Transverse colon (tissue), 4 donors: ENCODE measurements around the gene ADCY9.

ENCODE experiments used
- CTCF ChIP-seq, 5 experiments: fragments of 200-600 bp in 3 of 5; fragments of 450-650 bp in 2 of 5; sonication (generic) in 3 of 5; IDR thresholded peaks; 1 replicate in 2 of 5; 2 replicates in 3 of 5; pipeline ENCODE4 v1.5.1; 2016 to 2017; ENCODE audit warnings: antibody characterized with exemption in 5 of 5, inconsistent platforms in 3 of 5, mild to moderate bottlenecking in 2 of 5, moderate library complexity in 1 of 5
- EP300 ChIP-seq: sonication (generic); formaldehyde crosslinking; IDR thresholded peaks from one replicate; pipeline ENCODE4 v1.6.1; 2017; ENCODE audit warnings: antibody characterized with exemption, low read depth
- POLR2A ChIP-seq: fragments of 450-650 bp; IDR thresholded peaks from one replicate; pipeline ENCODE4 v1.6.1; 2016; ENCODE audit warnings: antibody characterized with exemption, mild to moderate bottlenecking, moderate library complexity
- POLR2AphosphoS5 ChIP-seq, 3 donors: sonication (generic); formaldehyde crosslinking; IDR thresholded peaks; one replicate each; pipeline ENCODE4 v1.6.1; 2016; ENCODE audit warnings: antibody characterized with exemption in 3 of 3

- no peak for TF ChIP-seq CTCF (IDR thresholded peaks at IDR 0.05)
- no peak for TF ChIP-seq POLR2A
- no peak for TF ChIP-seq POLR2AphosphoS5 (IDR thresholded peaks at IDR 0.05)
- TF ChIP-seq EP300: no peak
Measured at GRCh38 chr16:4075534-4075933, 40.7 kb downstream of the ADCY9 start.
